Stimulated activated CD8-positive, alpha-beta memory T cell treated with anti-CD3 and anti-CD28 coated beads, Interleukin-12 subunit alpha, Interleukin-12 subunit beta, amount 100 ng/mL, for 24 hours (primary cell): ENCODE measurements around the gene PSMC3.
A peak's percentile ranks its signal among the peaks of the same experiment; 100 is the strongest.

Experiments
- DNase-seq: peaks from one replicate; pipeline ENCODE4 v3.0.0-alpha.2; 2020; ENCODE audit errors: extremely low read depth

Gene PSMC3

DNA sequence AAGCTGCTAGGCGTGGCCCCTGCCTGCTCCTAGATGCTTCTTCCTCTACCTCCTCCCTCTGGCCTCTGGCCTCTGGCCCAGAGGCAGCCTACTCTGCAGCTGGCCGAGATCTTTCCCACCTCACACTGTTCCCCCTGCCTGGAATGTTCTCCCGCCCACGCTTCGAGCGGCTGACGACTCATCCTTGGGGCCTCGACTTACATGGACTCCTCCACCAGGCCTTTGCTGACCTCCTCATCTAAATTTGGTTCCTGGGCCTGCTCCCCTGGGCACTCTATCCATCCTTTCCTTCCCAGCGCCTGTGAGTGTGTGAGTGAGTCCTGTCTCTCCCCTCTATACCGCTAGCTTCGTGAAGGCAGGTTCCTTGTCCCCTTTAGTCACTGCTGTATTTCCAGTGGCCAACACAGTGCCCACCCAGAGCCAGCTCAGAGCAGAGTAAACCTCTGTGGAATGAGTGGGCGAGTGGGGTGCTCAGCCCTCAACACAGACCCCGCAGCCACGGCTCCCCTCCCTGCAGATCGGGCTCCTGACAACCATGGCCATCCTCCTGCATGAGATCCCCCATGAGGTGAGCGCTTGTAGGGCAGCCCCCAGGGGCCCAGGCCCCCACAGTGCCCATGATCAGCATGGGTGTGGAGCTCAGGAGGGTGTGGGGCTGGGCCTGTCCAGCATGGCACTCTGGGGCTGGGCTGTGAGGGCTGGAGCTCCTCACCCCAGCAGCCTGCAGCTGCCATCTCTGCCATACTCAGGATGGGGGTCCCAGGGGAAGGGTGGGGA, 12.1 kb downstream of the PSMC3 start:
- DNase-seq, result no peak

GRCh38 chr11:47413351-47413750, 12.9 kb downstream of the PSMC3 start:
- DNase-seq, result no peak

DNA sequence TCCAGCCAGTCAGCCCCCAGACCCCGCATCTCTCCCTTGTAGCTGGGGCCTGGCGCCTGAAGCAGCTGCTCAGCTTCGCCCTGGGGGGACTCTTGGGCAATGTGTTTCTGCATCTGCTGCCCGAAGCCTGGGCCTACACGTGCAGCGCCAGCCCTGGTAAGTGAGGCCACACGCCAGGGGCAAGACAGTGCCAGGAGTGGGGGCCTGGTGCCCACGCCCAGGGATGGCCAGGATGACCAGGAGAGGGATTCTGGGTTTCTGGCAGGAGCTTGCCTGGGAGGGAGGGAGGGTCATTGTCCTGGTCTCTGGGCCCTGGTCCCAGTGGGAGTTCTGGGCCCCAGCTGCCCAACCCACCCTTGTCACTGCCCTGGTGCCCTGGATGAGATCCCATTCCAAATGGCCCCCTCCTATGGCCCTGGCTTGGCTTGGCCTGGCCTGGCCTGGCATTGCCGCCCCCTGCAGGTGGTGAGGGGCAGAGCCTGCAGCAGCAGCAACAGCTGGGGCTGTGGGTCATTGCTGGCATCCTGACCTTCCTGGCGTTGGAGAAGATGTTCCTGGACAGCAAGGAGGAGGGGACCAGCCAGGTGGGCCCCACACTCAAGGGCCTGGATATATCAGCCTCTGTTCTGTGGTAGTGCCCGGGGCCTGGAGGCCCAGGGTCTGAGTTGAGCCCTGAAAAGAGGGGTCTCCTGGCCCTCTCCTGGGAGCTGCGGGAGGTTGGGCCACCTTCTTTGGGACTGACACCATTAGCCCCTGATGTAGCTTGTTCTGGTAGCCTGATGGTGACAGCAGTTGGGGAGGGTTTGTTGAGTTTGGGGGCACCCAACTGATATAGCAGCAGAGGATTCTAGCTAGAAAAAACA, 14.1 kb downstream of the PSMC3 start:
- DNase-seq, result no peak

GRCh38 chr11:47410370-47411264, 15.6 kb downstream of the PSMC3 start:
- no peak for DNase-seq

GRCh38 chr11:47409440-47410369, 16.5 kb downstream of the PSMC3 start:
- no peak for DNase-seq

DNA sequence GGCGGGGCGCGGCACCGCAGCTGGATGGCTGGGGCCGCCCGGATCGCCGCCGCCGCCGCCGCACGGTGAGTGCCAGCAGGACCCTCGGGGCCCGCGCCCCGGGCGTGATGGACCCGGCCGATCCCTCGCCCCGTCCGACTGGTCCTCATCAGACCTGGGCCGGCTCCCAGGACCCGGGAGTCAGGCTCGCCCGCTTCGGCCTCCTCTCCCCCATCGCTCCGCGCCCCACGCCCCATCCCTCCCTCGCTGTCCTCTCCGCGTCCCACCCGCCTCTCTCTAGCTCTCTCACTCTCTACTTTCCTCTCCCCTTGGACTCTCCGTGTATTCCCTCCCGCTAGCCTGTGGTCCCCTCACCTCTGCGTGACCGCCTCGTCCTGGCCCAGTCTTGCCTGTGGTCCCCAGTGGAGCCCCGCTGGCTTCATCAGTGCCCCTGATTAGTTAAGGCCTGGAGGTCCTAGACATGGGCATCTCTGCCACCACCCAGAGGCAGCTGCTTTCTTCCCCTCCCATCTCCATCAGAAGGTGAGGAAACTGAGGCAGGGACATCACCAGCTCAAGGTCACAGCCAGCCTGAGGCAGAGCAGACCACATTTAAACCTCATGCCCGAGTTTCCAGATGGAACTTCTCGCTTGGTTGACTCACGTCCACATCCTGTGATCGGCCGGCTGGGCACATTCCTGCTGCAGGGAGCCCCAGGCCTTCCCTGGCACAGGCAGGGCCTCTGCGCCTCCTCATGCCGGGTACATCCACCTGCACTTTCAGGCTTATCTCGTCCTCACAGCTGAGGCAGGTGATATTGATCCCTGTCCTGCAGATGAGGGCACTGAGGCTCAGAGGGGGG, 17.4 kb downstream of the PSMC3 start:
- no peak for DNase-seq

- DNase-seq, result peak; percentile 80
Measured at GRCh38 chr11:47407746-47408590, 18.3 kb downstream of the PSMC3 start, which contains the start of gene SLC39A13. Gene SLC39A13 (plus strand): TSS chr11:47408590. CDS start chr11:47410095, 1,505 bp downstream.

DNA sequence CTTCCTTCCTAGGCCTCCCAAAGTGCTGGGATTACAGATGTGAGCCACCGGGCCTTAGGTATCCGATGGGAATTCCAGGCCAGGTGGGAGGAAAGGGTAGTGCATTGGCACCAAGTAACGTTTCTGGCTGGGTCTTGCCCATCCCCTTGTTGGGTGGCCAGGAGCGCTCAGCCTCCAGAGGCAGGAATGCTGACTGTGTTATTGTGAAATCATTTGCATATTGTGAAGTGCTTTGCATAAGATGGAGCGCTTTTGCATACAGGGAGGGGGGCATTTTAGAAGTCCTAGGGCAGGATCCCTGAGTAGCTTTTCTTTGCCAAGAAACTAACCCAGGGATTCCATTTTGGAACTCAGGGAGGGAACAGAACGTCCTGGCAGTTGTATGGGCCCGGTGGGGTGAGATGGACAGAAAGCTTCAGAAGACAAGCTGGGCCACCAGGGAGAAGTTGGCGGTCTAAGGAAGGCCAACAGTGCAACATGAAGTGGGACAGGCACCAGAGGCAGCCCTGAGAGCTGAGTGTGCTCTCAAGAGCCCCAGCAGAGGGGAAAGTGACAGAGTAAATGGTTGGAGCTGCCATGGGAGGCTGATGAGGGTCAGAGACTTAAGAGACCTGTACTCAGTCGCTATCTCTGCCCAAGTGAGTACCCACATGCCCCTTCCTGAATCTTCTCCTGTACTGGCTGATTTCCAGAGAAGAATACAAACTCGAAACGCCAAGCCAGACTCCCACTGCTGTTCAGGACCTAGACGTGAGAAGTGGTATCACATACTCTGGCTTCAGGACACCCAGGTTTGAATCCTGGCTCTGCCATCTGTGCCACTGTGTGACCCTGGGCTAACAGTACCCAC, 19.1 kb downstream of the PSMC3 start:
- DNase-seq, result no peak

DNA sequence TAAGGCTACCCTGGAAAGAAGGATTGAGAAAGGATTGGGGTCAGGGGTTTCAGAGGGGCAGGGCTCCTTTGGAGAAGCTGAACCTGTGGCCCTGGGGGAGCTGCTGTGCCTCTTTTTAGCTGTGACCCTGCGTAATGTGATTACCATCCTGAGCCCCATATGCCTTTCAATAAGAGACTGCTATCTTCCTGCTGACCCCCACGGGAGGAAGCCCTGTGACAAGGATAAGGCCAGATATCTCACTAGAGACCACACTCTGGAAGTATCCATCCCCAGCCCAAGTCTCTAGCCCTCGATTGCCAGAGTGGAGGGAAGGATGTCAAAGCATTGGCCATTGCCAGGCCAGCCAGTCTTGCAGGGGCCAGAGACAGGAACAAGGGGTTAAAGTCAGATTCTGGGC, 22.7 kb downstream of the PSMC3 start:
- DNase-seq, result no peak

DNA sequence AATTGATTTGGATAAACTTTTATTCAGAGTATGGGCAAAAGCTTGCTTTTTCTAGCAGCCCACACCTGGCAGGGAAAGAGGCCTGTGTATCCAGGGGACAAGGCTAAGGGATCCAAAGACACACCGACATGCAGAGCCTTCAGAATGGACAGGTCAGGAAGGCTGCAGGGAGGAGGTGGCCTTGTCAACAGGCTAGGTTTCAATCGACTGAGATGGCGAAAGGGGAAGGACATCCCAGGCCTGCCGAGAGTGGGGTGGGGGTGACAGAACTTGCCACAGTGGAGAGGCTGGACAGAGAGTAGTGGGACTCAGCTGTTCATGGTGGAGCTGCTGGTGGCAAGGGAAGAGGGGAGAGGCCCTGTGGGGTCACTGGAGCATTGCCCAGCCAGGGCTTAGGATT, 23.1 kb downstream of the PSMC3 start:
- DNase-seq, result no peak

DNA sequence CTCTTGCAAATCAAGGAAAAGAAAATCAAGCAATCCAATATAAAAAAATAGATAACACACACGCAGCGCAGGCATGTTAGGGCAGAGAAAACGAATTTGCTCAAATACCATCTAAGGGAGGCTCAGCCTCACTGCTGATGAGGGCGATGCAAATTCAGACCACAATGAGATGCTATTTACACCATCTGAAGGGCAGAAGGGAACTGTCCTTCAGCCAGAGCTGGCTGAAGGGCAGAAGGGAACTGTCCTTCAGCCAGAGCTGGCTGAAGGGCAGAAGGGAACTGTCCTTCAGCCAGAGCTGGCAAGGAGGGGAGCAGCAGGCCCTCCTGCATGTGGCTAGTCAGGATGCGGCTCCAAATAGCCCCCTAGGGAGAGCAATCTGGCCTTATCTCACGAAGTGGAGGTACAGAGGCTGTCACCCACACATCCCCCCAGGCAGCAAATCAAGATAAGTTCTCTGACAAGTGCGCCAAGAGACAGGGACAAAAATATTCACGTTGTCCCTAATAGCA, 25.4 kb downstream of the PSMC3 start:
- no peak for DNase-seq

- no peak for DNase-seq
Measured at GRCh38 chr11:47399860-47400767, 26.1 kb downstream of the PSMC3 start.

DNA sequence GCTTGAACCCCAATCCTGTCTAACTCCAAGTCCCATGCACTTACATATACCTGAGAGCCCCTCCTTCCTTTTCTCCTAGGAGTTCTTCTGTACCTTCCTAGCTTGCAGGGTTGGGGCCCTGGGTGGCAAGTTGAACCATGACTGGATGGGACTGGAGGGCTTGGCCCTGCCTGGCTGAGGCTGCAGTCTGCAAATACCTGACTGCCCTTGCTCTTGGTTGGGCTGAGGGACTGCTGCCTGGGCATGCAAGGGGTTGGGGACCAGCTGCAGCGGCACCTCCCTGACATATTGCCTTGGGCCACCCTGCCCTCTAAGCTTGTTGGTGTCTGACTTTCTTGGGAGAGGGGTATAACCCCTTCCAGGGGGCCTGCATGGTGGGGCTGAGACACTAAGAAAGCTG, 27.7 kb downstream of the PSMC3 start:
- DNase-seq, result no peak

GRCh38 chr11:47398011-47398410, 28.2 kb downstream of the PSMC3 start:
- no peak for DNase-seq

DNA sequence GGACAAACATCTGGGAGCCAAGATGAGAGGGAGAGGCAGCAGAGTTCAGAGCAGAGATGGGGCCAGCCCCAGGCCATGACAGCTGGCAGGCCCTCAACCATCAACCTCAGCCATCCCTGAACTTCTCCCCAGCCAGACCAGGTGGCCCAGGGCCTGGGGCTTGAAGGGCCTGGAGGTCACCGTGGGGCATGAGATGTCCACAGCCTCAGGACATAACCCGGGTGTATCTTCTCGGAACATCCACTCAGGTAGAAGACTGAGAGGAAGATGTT, 30.3 kb downstream of the PSMC3 start:
- no peak for DNase-seq

DNA sequence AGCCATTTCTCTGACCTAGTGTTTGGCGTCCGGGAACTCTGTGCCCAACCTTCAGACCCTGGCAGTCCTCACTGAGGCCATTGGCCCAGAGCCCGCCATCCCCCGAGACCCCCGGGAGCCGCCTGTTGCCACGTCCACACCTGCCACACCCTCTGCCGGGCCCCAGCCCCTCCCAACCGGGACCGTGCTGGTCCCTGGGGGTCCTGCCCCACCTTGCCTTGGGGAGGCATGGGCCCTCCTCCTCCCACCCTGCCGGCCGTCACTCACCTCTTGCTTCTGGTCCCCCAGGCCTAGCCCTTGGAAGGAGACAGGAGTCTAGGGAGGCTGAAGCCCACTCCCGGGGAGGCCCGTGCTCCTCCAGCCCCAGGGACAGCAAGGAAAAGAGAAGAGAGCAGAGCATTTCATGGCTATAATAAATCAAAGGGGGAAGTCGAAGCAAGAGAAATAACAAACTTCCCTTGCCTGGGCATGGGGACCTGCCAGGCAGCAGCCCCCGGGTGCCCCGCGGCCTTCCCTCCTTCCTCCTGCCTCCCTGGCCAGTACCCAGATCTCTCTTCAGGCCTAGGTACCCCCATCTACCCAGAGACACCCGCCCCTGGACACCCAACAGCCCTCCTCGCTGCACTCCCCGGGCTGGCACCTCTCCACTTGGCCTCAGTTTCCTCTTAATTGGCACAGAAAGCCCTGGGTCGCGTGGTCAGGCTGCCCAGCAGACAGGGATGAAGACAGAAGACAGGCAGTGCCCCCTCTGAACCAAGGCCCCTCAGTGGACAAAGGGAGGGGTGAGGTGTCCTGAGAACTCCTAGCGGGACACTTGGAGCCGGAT, 30.8 kb downstream of the PSMC3 start:
- no peak for DNase-seq
